Measurements from ENCODE around the gene CYLD. TPM values are rescaled to one million over a fixed set of nuclear protein-coding genes. Genes with fewer than 3 reads are reported as not detected.

The CYLD gene
- total RNA-seq, 1 experiment from 2014 or later, result 11.9 TPM

Small RNA genes within 50 kb of the gene (microRNA-seq; reads per million reads assigned to microRNA genes)
- gene MIR3181 (ENCODE audit: borderline number of aligned reads), result 1.2 reads per million

Other genes starting within 250 kb of the CYLD start
- gene NKD1, start 193.7 kb upstream of the CYLD start, total RNA-seq (2021; ENCODE audit: unreplicated experiment), result 11.4 TPM
- 0.07 TPM for gene SNX20, start 60.8 kb upstream of the CYLD start, total RNA-seq (2021; ENCODE audit: unreplicated experiment)
- 5.4 TPM for gene NOD2, start 48.5 kb upstream of the CYLD start, total RNA-seq (2021; ENCODE audit: unreplicated experiment)